Astrocyte (in vitro differentiated cells and primary cell): ENCODE measurements around the gene WFDC13. TPM values are rescaled to one million over a fixed set of nuclear protein-coding genes. Genes with fewer than 3 reads are reported as not detected.

Experiments
- DNase-seq: peaks from one replicate; pipeline ENCODE4 v3.0.0-alpha.2; 2010; ENCODE audit warnings: low read depth
- FAIRE-seq: peaks from 2 replicates; lab custom pipeline; 2011; peaks lifted over from hg19 to GRCh38; lab: Jason Lieb, UNC
- H2AFZ ChIP-seq: 2 replicates; pipeline ENCODE4 v1.6.0; 2012; ENCODE audit warnings: low read depth, low read length, inconsistent platforms
- H3K27ac ChIP-seq: 2 replicates; pipeline ENCODE4 v1.5.1; 2011; ENCODE audit warnings: low read depth, low read length, inconsistent platforms
- H3K27me3 ChIP-seq: 2 replicates; pipeline ENCODE4 v1.6.0; 2011; ENCODE audit warnings: low read length, inconsistent platforms; ENCODE audit not compliant: insufficient read depth
- H3K36me3 ChIP-seq: 2 replicates; pipeline ENCODE4 v1.5.1; 2011; ENCODE audit warnings: low read length, inconsistent platforms; ENCODE audit not compliant: insufficient read depth
- H3K4me1 ChIP-seq: 2 replicates; pipeline ENCODE4 v1.5.1; 2011; ENCODE audit warnings: low read length, inconsistent platforms; ENCODE audit not compliant: insufficient read depth
- H3K4me2 ChIP-seq: 2 replicates; pipeline ENCODE4 v1.6.0; 2012; ENCODE audit warnings: low read length, inconsistent platforms
- H3K4me3 ChIP-seq: 2 replicates; pipeline ENCODE4 v1.5.1; 2011; ENCODE audit warnings: low read depth, mild to moderate bottlenecking, low read length, inconsistent platforms; ENCODE audit not compliant: insufficient read depth
- H3K79me2 ChIP-seq: 2 replicates; pipeline ENCODE4 v1.6.0; 2012; ENCODE audit warnings: mild to moderate bottlenecking, low read length, inconsistent platforms; ENCODE audit not compliant: insufficient read depth
- H3K9ac ChIP-seq: 2 replicates; pipeline ENCODE4 v1.6.0; 2012; ENCODE audit warnings: mild to moderate bottlenecking, low read length, inconsistent platforms
- H3K9me3 ChIP-seq: 2 replicates; pipeline ENCODE4 v1.5.1; 2012; ENCODE audit warnings: low read depth, mild to moderate bottlenecking, low read length, inconsistent platforms; ENCODE audit not compliant: insufficient read depth
- H4K20me1 ChIP-seq: 2 replicates; pipeline ENCODE4 v1.6.0; 2012; ENCODE audit warnings: low read length, inconsistent platforms; ENCODE audit not compliant: insufficient read depth
- H3K27ac Mint-ChIP-seq: one replicate; pipeline ENCODE4 v1.8.0; 2021; ENCODE audit warnings: mild to moderate bottlenecking, mixed read lengths; ENCODE audit not compliant: unreplicated experiment
- H3K27me3 Mint-ChIP-seq: one replicate; pipeline ENCODE4 v1.8.0; 2021; ENCODE audit warnings: low read depth, mixed read lengths; ENCODE audit not compliant: unreplicated experiment
- H3K36me3 Mint-ChIP-seq: one replicate; pipeline ENCODE4 v1.8.0; 2021; ENCODE audit warnings: low read depth, mixed read lengths; ENCODE audit not compliant: unreplicated experiment
- H3K4me1 Mint-ChIP-seq: one replicate; pipeline ENCODE4 v1.8.0; 2021; ENCODE audit warnings: low read depth, mixed read lengths; ENCODE audit not compliant: unreplicated experiment
- H3K4me3 Mint-ChIP-seq: one replicate; pipeline ENCODE4 v1.8.0; 2021; ENCODE audit warnings: mild to moderate bottlenecking, moderate library complexity, mixed read lengths; ENCODE audit not compliant: unreplicated experiment
- H3K9me3 Mint-ChIP-seq: one replicate; pipeline ENCODE4 v1.8.0; 2021; ENCODE audit warnings: mild to moderate bottlenecking, mixed read lengths; ENCODE audit not compliant: unreplicated experiment
- CTCF ChIP-seq: IDR thresholded peaks from 2 replicates; pipeline ENCODE4 v1.5.1; 2011; ENCODE audit warnings: low read depth, mild to moderate bottlenecking, inconsistent platforms, low read length, moderate library complexity; ENCODE audit not compliant: insufficient read depth
- EZH2 ChIP-seq: IDR thresholded peaks from 2 replicates; pipeline ENCODE4 v1.6.1; 2012; ENCODE audit warnings: mild to moderate bottlenecking, low read length, inconsistent platforms; ENCODE audit not compliant: insufficient read depth
- total RNA-seq: library from RNA; stranded (reverse); gene quantifications from 2 replicates; pipeline ENCODE4 v1.2.1, GENCODE V29; 2021

The WFDC13 gene
- total RNA-seq, 1 donor from 2014 or later: not detected

GRCh38 chr20:45722047-45722446 lies 20.2 kb downstream of the WFDC13 start, which contains the start of gene SPINT4:
TSS of gene SPINT4 (plus strand) at chr20:45722347. CDS start at chr20:45722368, 21 bp downstream.
- Histone ChIP-seq H3K27me3 (no peaks in the 10 kb centered on the region), H3K9me3 (no peaks in the 10 kb centered on the region), H3K4me1 (no peaks in the 10 kb centered on the region), H3K79me2 (no peaks in the 10 kb centered on the region), H3K36me3 (no peaks in the 10 kb centered on the region), H3K4me2 (no peak within 1 kb of the TSS), H3K9ac (no peak within 1 kb of the TSS), H4K20me1 (no peaks in the 10 kb centered on the region), H3K27ac (no peak within 1 kb of the TSS), H2AFZ (no peak within 1 kb of the TSS), H3K4me3 (no peak within 1 kb of the TSS)
- no peak for FAIRE-seq
- no peaks in the 10 kb centered on the region for H3K36me3 Mint-ChIP-seq
- no peak within 1 kb of the TSS for H3K4me3 Mint-ChIP-seq
- peaks cover 7% of the 10 kb centered on the region for H3K9me3 Mint-ChIP-seq
- peaks cover 7% of the 10 kb centered on the region for H3K4me1 Mint-ChIP-seq
- TF ChIP-seq EZH2: no peak
- no peak for TF ChIP-seq CTCF
- H3K27me3 Mint-ChIP-seq: peaks cover 10% of the 10 kb centered on the region
- DNase-seq: no peak
- H3K27ac Mint-ChIP-seq: no peak within 1 kb of the TSS

- Histone ChIP-seq H3K4me2 (no peak overlapping the region), H3K9me3 (no peaks in the 10 kb centered on the region), H3K36me3 (no peaks in the 10 kb centered on the region), H3K4me1 (no peaks in the 10 kb centered on the region), H3K27me3 (no peaks in the 10 kb centered on the region), H3K79me2 (no peaks in the 10 kb centered on the region), H3K27ac (no peak overlapping the region), H2AFZ (no peak overlapping the region), H4K20me1 (no peaks in the 10 kb centered on the region), H3K4me3 (no peak overlapping the region), H3K9ac (no peak overlapping the region)
- Mint-ChIP-seq H3K9me3 (peaks cover 8% of the 10 kb centered on the region), H3K27me3 (peaks cover 9% of the 10 kb centered on the region), H3K4me3 (no peak overlapping the region), H3K27ac (no peak overlapping the region), H3K4me1 (peaks cover 9% of the 10 kb centered on the region), H3K36me3 (no peaks in the 10 kb centered on the region)
- DNase-seq (no peak), FAIRE-seq (no peak)
- TF ChIP-seq CTCF (no peak), EZH2 (no peak)
These were observed 23.3 kb downstream of the WFDC13 start for GRCh38 chr20:45725134-45725533.

GRCh38 chr20:45727044-45727443 lies 25.2 kb downstream of the WFDC13 start:
- Histone ChIP-seq H3K79me2 (no peaks in the 10 kb centered on the region), H3K27ac (no peak overlapping the region), H3K27me3 (no peaks in the 10 kb centered on the region), H4K20me1 (no peaks in the 10 kb centered on the region), H3K4me3 (no peak overlapping the region), H3K9me3 (no peaks in the 10 kb centered on the region), H3K4me1 (no peaks in the 10 kb centered on the region), H3K9ac (no peak overlapping the region), H3K4me2 (no peak overlapping the region), H3K36me3 (no peaks in the 10 kb centered on the region), H2AFZ (no peak overlapping the region)
- Mint-ChIP-seq H3K36me3 (no peaks in the 10 kb centered on the region), H3K4me3 (no peak overlapping the region), H3K9me3 (peaks cover 12% of the 10 kb centered on the region), H3K4me1 (peaks cover 9% of the 10 kb centered on the region), H3K27ac (no peak overlapping the region), H3K27me3 (peaks cover 9% of the 10 kb centered on the region)
- DNase-seq (peak; percentile 57), FAIRE-seq (no peak)
- TF ChIP-seq EZH2 (no peak), CTCF (no peak)
